GM12891 (cell line): Measurements from ENCODE around the gene ZNF500.

Experiments
- PAX5 ChIP-seq: IDR thresholded peaks from 2 replicates; pipeline ENCODE4 v1.6.1; 2011; ENCODE audit warnings: low read length, moderate library complexity, mild to moderate bottlenecking; ENCODE audit not compliant: insufficient read depth, severe bottlenecking
- POLR2A ChIP-seq: IDR thresholded peaks from 2 replicates; pipeline ENCODE4 v1.6.1; 2011; ENCODE audit warnings: low read depth, low read length, control low read depth
- POLR2AphosphoS5 ChIP-seq: IDR thresholded peaks from 2 replicates; pipeline ENCODE4 v1.6.1; 2011; ENCODE audit warnings: low read depth, low read length, control low read depth
- POU2F2 ChIP-seq: IDR thresholded peaks from 2 replicates; pipeline ENCODE4 v1.6.1; 2011; ENCODE audit warnings: low read depth, mild to moderate bottlenecking, control low read depth, low read length, moderate library complexity
- SPI1 ChIP-seq: IDR thresholded peaks from 2 replicates; pipeline ENCODE4 v1.6.1; 2011; ENCODE audit warnings: low read depth, low read length, control low read depth
- TAF1 ChIP-seq: IDR thresholded peaks from 2 replicates; pipeline ENCODE4 v1.6.1; 2011; ENCODE audit warnings: low read depth, low read length, control low read depth

DNA sequence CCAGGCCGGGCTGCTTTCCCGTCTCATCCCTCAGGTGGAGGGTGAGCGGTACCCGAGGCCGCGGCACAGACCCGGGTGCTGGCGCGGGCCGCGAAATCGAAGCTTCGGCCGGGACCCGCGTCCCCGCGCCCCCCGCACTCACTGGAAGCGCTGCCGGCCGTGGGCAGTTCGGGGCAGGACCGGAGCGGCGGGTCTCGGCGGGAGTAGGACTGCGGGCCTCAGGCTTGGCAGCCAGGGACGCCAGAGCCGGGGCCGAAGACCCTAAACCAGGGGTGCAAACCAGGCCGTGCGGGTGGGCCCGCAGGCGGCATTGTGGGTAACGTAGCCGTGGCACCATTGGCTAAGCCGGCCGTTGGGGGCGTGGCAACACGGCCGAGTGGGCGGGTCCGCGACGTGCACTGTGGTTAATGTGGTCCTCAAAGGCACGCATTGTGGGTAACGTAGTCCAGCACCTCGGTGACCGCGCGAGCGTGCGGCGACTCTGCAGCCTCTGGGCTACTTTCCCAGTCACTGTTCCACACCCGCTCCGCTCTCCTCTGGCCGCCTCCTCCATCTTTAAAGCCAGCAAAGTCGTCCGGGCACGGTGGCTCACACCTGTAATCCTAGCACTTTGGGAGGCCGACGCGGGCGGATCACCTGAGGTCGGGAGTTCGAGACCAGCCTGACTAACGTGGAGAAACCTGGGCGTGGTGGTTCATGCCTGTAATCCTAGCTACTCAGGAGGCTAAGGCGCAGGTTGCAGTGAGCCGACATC is at the start of gene ZNF500:
- TF ChIP-seq POLR2AphosphoS5 = peak; percentile 39
- TF ChIP-seq POLR2A = peak; percentile 58
- TF ChIP-seq TAF1 = 0 out of 2 replicates have a peak, but pooled peaks have one; percentile 14
- no peak for TF ChIP-seq PAX5
- peak; percentile 71; the same call in 1 of the 2 replicates for TF ChIP-seq POU2F2
- TF ChIP-seq SPI1 = no peak
